OCI-LY7 (cell line): ENCODE measurements around the gene SCN1A.

ENCODE experiments used
- CTCF ChIP-seq: fragments of 200-600 bp; sonication (generic); conservative IDR thresholded peaks from 2 replicates; pipeline ENCODE4 v1.5.1; 2014; ENCODE audit warnings: mild to moderate bottlenecking, antibody characterized with exemption, low read length, moderate library complexity, mixed read lengths
- EZH2phosphoT487 ChIP-seq: fragments of 200-600 bp; sonication (generic); IDR thresholded peaks from 2 replicates; pipeline ENCODE4 v1.6.1; 2018; ENCODE audit warnings: low read depth, borderline replicate concordance, mild to moderate bottlenecking, mixed run types, antibody characterized with exemption, low read length, moderate library complexity, mixed read lengths

GRCh38 chr2:166117491-166117890 is 10.3 kb downstream of the SCN1A start:
- TF ChIP-seq CTCF (no peak), EZH2phosphoT487 (no peak)
